HUES6 (cell line): Measurements from ENCODE around the gene OR12D3.
"Not testable (repeated sequence)": the region's sequence is repeated elsewhere in the genome, so short reads cannot be mapped to it uniquely, and the experiment has no call there.

Experiments used
- H3K27ac ChIP-seq: 2 replicates; pipeline ENCODE4 v1.7.0; 2013; ENCODE audit warnings: low read depth, mild to moderate bottlenecking, low read length, inconsistent platforms
- H3K27me3 ChIP-seq: 2 replicates; pipeline ENCODE4 v1.6.1; 2013; ENCODE audit warnings: low read length; ENCODE audit not compliant: control insufficient read depth, insufficient read depth
- H3K36me3 ChIP-seq: 2 replicates; pipeline ENCODE4 v1.6.1; 2013; ENCODE audit warnings: low read length; ENCODE audit not compliant: control insufficient read depth, insufficient read depth
- H3K4me1 ChIP-seq: 2 replicates; pipeline ENCODE4 v1.6.1; 2013; ENCODE audit warnings: low read length; ENCODE audit not compliant: control insufficient read depth, insufficient read depth
- H3K4me3 ChIP-seq: 2 replicates; pipeline ENCODE4 v1.5.1; 2013; ENCODE audit warnings: low read depth, low read length
- H3K9ac ChIP-seq: one replicate; pipeline ENCODE4 v1.6.1; 2013; ENCODE audit warnings: mild to moderate bottlenecking, low read length
- H3K9me3 ChIP-seq: 2 replicates; pipeline ENCODE4 v1.6.1; 2013; ENCODE audit warnings: low read depth, low read length; ENCODE audit not compliant: control insufficient read depth, insufficient read depth

Gene OR12D3

GRCh38 chr6:29354980-29355379 lies 20.1 kb downstream of the OR12D3 start:
- Histone ChIP-seq H3K27ac (no peak overlapping the region), H3K9ac (no peak overlapping the region), H3K4me1 (no peaks in the 10 kb centered on the region), H3K36me3 (no peaks in the 10 kb centered on the region), H3K4me3 (no peak overlapping the region), H3K9me3 (no peaks in the 10 kb centered on the region), H3K27me3 (no peaks in the 10 kb centered on the region)

GRCh38 chr6:29349348-29349747 lies 25.7 kb downstream of the OR12D3 start:
- not testable (repeated sequence) for H3K27me3 ChIP-seq, H3K27ac ChIP-seq, H3K36me3 ChIP-seq, H3K9me3 ChIP-seq, H3K4me1 ChIP-seq, H3K9ac ChIP-seq, H3K4me3 ChIP-seq

GRCh38 chr6:29345380-29345779 lies 29.7 kb downstream of the OR12D3 start:
- no peaks in the 10 kb centered on the region for H3K4me1 ChIP-seq
- no peaks in the 10 kb centered on the region for H3K27me3 ChIP-seq
- no peaks in the 10 kb centered on the region for H3K36me3 ChIP-seq
- H3K9me3 ChIP-seq, result no peaks in the 10 kb centered on the region
- no peak overlapping the region for H3K4me3 ChIP-seq
- H3K9ac ChIP-seq, result no peak overlapping the region
- H3K27ac ChIP-seq, result no peak overlapping the region

GRCh38 chr6:29336269-29336668 lies 38.8 kb downstream of the OR12D3 start:
- no peaks in the 10 kb centered on the region for H3K36me3 ChIP-seq
- no peaks in the 10 kb centered on the region for H3K4me1 ChIP-seq
- no peak overlapping the region for H3K4me3 ChIP-seq
- no peak overlapping the region for H3K27ac ChIP-seq
- no peak overlapping the region for H3K9ac ChIP-seq
- no peaks in the 10 kb centered on the region for H3K27me3 ChIP-seq
- no peaks in the 10 kb centered on the region for H3K9me3 ChIP-seq

- H3K4me1 ChIP-seq, result no peaks in the 10 kb centered on the region
- H3K9ac ChIP-seq, result no peak overlapping the region
- H3K27me3 ChIP-seq, result no peaks in the 10 kb centered on the region
- no peak overlapping the region for H3K27ac ChIP-seq
- no peak overlapping the region for H3K4me3 ChIP-seq
- H3K9me3 ChIP-seq, result no peaks in the 10 kb centered on the region
- no peaks in the 10 kb centered on the region for H3K36me3 ChIP-seq
Measured at GRCh38 chr6:29332676-29333075, 42.4 kb downstream of the OR12D3 start.

- H3K27ac ChIP-seq, result no peak overlapping the region
- H3K9me3 ChIP-seq, result no peaks in the 10 kb centered on the region
- no peaks in the 10 kb centered on the region for H3K27me3 ChIP-seq
- H3K9ac ChIP-seq, result no peak overlapping the region
- H3K36me3 ChIP-seq, result no peaks in the 10 kb centered on the region
- no peak overlapping the region for H3K4me3 ChIP-seq
- no peaks in the 10 kb centered on the region for H3K4me1 ChIP-seq
Measured at GRCh38 chr6:29325777-29326176, 49.3 kb downstream of the OR12D3 start.
